GM12872 (cell line): Measurements from ENCODE around the gene DOCK3.

Experiments
- CTCF ChIP-seq: IDR thresholded peaks from 3 replicates; pipeline ENCODE4 v1.5.1; 2011; ENCODE audit warnings: low read depth, mild to moderate bottlenecking, low read length, moderate library complexity; ENCODE audit not compliant: insufficient read depth

The DOCK3 gene

GRCh38 chr3:50890688-50891344 is 216.1 kb downstream of the DOCK3 start:
- no peak for TF ChIP-seq CTCF

GRCh38 chr3:50912746-50913145 is 238.0 kb downstream of the DOCK3 start:
- TF ChIP-seq CTCF, result no peak

GRCh38 chr3:50913260-50913659 is 238.5 kb downstream of the DOCK3 start:
- TF ChIP-seq CTCF, result no peak

- TF ChIP-seq CTCF, result no peak
These were observed 249.2 kb downstream of the DOCK3 start for GRCh38 chr3:50923955-50924354.

- TF ChIP-seq CTCF, result no peak
These were observed 249.9 kb downstream of the DOCK3 start for GRCh38 chr3:50924638-50925037.

GRCh38 chr3:50926868-50927267 is 252.1 kb downstream of the DOCK3 start:
- TF ChIP-seq CTCF, result no peak

- TF ChIP-seq CTCF, result no peak
These were observed 255.9 kb downstream of the DOCK3 start for GRCh38 chr3:50930371-50931208.
